ENCODE results near the gene IAPP. TPM values are rescaled to one million over a fixed set of nuclear protein-coding genes. Genes with fewer than 3 reads are reported as not detected.
"Not testable (repeated sequence)": the region's sequence is repeated elsewhere in the genome, so short reads cannot be mapped to it uniquely, and the experiment has no call there.

Gene IAPP
- total RNA-seq, 2 donors from 2014 or later = not detected

- no peak overlapping the region for H3K4me3 ChIP-seq
- no peaks in the 10 kb centered on the region for H3K4me1 ChIP-seq (ENCODE audit: control insufficient read depth in 1 of 2, low read depth in 2 of 2)
- H3K9me3 ChIP-seq = no peaks in the 10 kb centered on the region
- H3K36me3 ChIP-seq = no peaks in the 10 kb centered on the region
- H3K27me3 ChIP-seq (replicated peaks; ENCODE audit: insufficient read depth) = no peaks in the 10 kb centered on the region
- no peak overlapping the region for H3K27ac ChIP-seq
- TF ChIP-seq, protein P1, sequence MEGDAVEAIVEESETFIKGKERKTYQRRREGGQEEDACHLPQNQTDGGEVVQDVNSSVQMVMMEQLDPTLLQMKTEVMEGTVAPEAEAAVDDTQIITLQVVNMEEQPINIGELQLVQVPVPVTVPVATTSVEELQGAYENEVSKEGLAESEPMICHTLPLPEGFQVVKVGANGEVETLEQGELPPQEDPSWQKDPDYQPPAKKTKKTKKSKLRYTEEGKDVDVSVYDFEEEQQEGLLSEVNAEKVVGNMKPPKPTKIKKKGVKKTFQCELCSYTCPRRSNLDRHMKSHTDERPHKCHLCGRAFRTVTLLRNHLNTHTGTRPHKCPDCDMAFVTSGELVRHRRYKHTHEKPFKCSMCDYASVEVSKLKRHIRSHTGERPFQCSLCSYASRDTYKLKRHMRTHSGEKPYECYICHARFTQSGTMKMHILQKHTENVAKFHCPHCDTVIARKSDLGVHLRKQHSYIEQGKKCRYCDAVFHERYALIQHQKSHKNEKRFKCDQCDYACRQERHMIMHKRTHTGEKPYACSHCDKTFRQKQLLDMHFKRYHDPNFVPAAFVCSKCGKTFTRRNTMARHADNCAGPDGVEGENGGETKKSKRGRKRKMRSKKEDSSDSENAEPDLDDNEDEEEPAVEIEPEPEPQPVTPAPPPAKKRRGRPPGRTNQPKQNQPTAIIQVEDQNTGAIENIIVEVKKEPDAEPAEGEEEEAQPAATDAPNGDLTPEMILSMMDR (IDR thresholded peaks at IDR 0.05) = no peak
- ATAC-seq (ENCODE audit: insufficient number of reproducible peaks, low FRiP score, low read depth) (no peak), DNase-seq (ENCODE audit: low spot score) (no peak)
Observed at GRCh38 chr12:21413369-21414277, 40.9 kb downstream of the IAPP start.

GRCh38 chr12:21416511-21417121 lies 43.9 kb downstream of the IAPP start:
- TF ChIP-seq, protein P1 (IDR thresholded peaks at IDR 0.05) = no peak
- H3K27me3 ChIP-seq (replicated peaks; ENCODE audit: insufficient read depth) = no peaks in the 10 kb centered on the region
- DNase-seq (ENCODE audit: low spot score) (no peak), ATAC-seq (ENCODE audit: insufficient number of reproducible peaks, low FRiP score, low read depth) (no peak)
- H3K4me1 ChIP-seq (ENCODE audit: control insufficient read depth in 1 of 2, low read depth in 2 of 2) = no peaks in the 10 kb centered on the region
- H3K27ac ChIP-seq = no peak overlapping the region
- no peaks in the 10 kb centered on the region for H3K9me3 ChIP-seq
- H3K4me3 ChIP-seq = no peak overlapping the region
- no peaks in the 10 kb centered on the region for H3K36me3 ChIP-seq

DNA sequence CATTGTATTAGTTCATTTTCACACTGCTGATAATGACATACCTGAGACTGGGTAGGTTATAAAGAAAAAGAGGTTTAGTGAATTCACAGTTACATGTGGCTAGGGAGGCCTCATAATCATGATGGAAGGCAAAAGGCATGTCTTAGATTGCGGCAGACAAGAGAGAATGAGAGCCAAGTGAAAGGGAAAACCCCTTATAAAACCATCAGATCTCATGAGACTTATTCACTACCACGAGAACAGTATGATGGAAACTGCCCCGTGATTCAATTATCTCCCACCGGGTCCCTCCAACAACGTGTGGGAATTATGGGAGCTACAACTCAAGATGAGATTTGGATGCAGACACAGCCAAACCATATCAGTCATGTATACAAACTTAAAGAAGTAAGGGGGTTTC lies 45.7 kb downstream of the IAPP start:
- H3K27ac ChIP-seq; H3K36me3 ChIP-seq; H3K4me3 ChIP-seq; DNase-seq (ENCODE audit: low spot score); ATAC-seq (ENCODE audit: insufficient number of reproducible peaks, low FRiP score, low read depth); H3K9me3 ChIP-seq; H3K4me1 ChIP-seq (ENCODE audit: control insufficient read depth in 1 of 2, low read depth in 2 of 2); H3K27me3 ChIP-seq (replicated peaks; ENCODE audit: insufficient read depth): not testable (repeated sequence)

- H3K36me3 ChIP-seq; DNase-seq (ENCODE audit: low spot score); H3K27ac ChIP-seq; H3K4me1 ChIP-seq (ENCODE audit: control insufficient read depth in 1 of 2, low read depth in 2 of 2); H3K4me3 ChIP-seq; H3K27me3 ChIP-seq (replicated peaks; ENCODE audit: insufficient read depth); ATAC-seq (ENCODE audit: insufficient number of reproducible peaks, low FRiP score, low read depth); H3K9me3 ChIP-seq: not testable (repeated sequence)
Observed at GRCh38 chr12:21419009-21419699, 46.5 kb downstream of the IAPP start.

GRCh38 chr12:21428241-21428640 lies 55.5 kb downstream of the IAPP start:
- ATAC-seq (ENCODE audit: insufficient number of reproducible peaks, low FRiP score, low read depth) = no peak

More at GRCh38 chr12:21428241-21428640, 55.5 kb downstream of the IAPP start:
- TF ChIP-seq, protein P1 (IDR thresholded peaks at IDR 0.05) = no peak
- H3K9me3 ChIP-seq = no peaks in the 10 kb centered on the region
- no peaks in the 10 kb centered on the region for H3K27me3 ChIP-seq (replicated peaks; ENCODE audit: insufficient read depth)
- H3K27ac ChIP-seq = no peak overlapping the region
- H3K36me3 ChIP-seq = no peaks in the 10 kb centered on the region
- H3K4me3 ChIP-seq = no peak overlapping the region
- H3K4me1 ChIP-seq (ENCODE audit: control insufficient read depth in 1 of 2, low read depth in 2 of 2) = peaks cover 0 to 3% of the 10 kb centered on the region in 2 donors
- DNase-seq (ENCODE audit: low spot score) = no peak

Other genes starting within 250 kb of the IAPP start
- not detected for gene SLCO1B1, start 241.7 kb upstream of the IAPP start, total RNA-seq
- gene SLCO1A2, start 38.0 kb upstream of the IAPP start, total RNA-seq = not detected
- gene PYROXD1, start 64.8 kb downstream of the IAPP start, total RNA-seq = 10 to 100 TPM; 16.4 to 24.5 TPM
- 10 to 100 TPM; 30.1 to 55.3 TPM for gene RECQL, start 128.7 kb downstream of the IAPP start, total RNA-seq
- gene GOLT1B, start 128.9 kb downstream of the IAPP start, total RNA-seq = 10 to 100 TPM; 26.7 to 36.8 TPM
- gene SPX, start 153.4 kb downstream of the IAPP start, total RNA-seq = under 1 TPM in 1 of 2 donors, not detected in 1; 0.81 TPM
- not detected for gene GYS2, start 231.9 kb downstream of the IAPP start, total RNA-seq